ENCODE data around the gene SLC41A3. TPM values are rescaled to one million over a fixed set of nuclear protein-coding genes. Genes with fewer than 3 reads are reported as not detected.

The SLC41A3 gene
- total and polyA plus RNA-seq, 2 of the 8 experiments (the other 6 are each of a cell fraction or from before 2014, with no cell fraction given), result 30.2 to 56.4 TPM

DNA sequence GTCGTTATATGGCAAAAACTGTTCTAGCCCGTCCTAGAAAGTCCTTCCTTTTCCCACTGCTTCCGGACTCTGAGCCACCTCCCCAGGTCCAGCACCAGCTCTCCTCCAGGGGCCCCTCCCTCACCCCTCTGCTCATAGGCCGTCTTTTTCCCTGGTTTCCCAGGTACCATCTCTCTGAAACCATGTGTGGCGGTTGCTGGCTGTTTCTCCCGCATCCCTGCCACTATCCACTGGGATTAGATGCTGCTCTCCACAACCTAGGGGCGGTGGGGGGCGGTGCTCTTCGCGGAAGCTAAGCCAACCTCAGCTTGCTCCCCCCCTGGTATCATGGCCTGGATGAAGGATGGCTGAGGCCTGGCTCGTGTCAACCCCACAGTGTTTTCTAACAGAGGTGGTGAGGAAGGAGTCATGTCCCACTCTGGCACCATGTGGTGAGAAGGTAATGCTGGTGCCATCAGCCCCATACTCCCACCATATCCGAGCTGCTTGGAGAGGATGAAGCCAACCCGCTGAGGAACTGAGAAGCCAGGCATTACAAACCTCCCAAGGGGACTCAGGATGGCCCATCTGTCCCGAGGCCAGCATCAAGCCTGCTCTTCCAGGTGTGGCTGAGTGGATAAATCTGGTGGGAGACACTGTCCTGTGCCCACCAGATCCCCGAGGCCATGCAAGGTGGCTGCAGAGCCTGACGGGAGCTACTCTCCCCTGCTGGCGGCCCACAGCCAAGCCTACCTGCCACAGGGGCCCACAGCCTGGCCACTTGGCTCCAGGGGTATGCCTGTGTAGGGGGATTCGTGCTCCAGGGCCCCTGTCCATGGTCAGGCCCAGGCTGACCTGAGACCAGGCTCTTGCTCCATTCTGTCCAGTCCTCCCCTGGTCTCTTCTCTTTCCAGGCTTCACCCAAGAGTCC, 27.9 kb upstream of the SLC41A3 start:
- no peaks in the 10 kb centered on the region for H3K79me2 ChIP-seq (ENCODE audit: control insufficient read depth in 1 of 2, insufficient read depth in 2 of 2, low read length in 2 of 2)
- FAIRE-seq (no peak), DNase-seq (ENCODE audit: low read depth in 1 of 2, low spot score in 2 of 2) (peak in 1 of 2 experiments; percentile 37)
- no peak overlapping the region for H3K4me3 ChIP-seq (ENCODE audit: extremely low read depth in 1 of 4, insufficient read depth in 2 of 4, low read depth in 3 of 4, low read length in 4 of 4)
- POLR2A ChIA-PET (ENCODE audit: partially characterized antibody), result interaction anchor here (0.9 kb wide), 1 partner anchor 13 kb away, joined by 3 read pairs; no protein-coding TSS in a partner anchor
- no peak overlapping the region for H4K8ac ChIP-seq (ENCODE audit: extremely low read depth, insufficient read depth, low read length)
- H3K23ac ChIP-seq (ENCODE audit: insufficient read length), result no peak overlapping the region
- H2BK15ac ChIP-seq (ENCODE audit: low read length), result no peak overlapping the region
- no peak overlapping the region for H3K56ac ChIP-seq (replicated peaks; ENCODE audit: insufficient read length, low read depth, low read length)
- CTCF ChIA-PET (ENCODE audit: partially characterized antibody), result interaction anchor here (0.6 to 7.3 kb wide), 8 partner anchors 9 to 299 kb away, joined by 3 to 52 read pairs (median 4); no protein-coding TSS in a partner anchor
- no peak overlapping the region for H2AFZ ChIP-seq (ENCODE audit: low read length)
- no peaks in the 10 kb centered on the region for H3K9me3 ChIP-seq (ENCODE audit: insufficient read depth in 2 of 2, low read depth in 1 of 2, low read length in 1 of 2)
- no peak overlapping the region for H3K4ac ChIP-seq (replicated peaks; ENCODE audit: insufficient read length, low read depth, low read length)
- H3K27ac ChIP-seq (ENCODE audit: low read depth, low read length), result no peak overlapping the region
- H2BK12ac ChIP-seq (ENCODE audit: low read depth, low read length), result no peak overlapping the region
- no peak overlapping the region for H2BK5ac ChIP-seq (ENCODE audit: low read depth, low read length)
- H3K36me3 ChIP-seq (ENCODE audit: control insufficient read depth in 2 of 4, insufficient read depth in 4 of 4, low read length in 3 of 4), result no peaks in the 10 kb centered on the region
- no peak overlapping the region for H3K14ac ChIP-seq (ENCODE audit: insufficient read length)
- H4K91ac ChIP-seq (replicated peaks; ENCODE audit: insufficient read length, low read length), result no peak overlapping the region
- H3K23me2 ChIP-seq (ENCODE audit: low read depth, low read length), result no peaks in the 10 kb centered on the region
- H3K27me3 ChIP-seq (replicated peaks in 1 of 4; ENCODE audit: control insufficient read depth in 3 of 4, extremely low read depth in 1 of 4, insufficient read depth in 3 of 4, low read length in 3 of 4), result 0 out of 7 replicates have a peak, but pooled peaks cover 0 to 2% (median 0%) of the 10 kb centered on the region in 4 experiments
- H2BK20ac ChIP-seq (ENCODE audit: low read length), result no peak overlapping the region
- no peak overlapping the region for H4K5ac ChIP-seq (ENCODE audit: insufficient read length, low read depth, low read length)
- H3K4me2 ChIP-seq (ENCODE audit: insufficient read depth in 1 of 2, low read depth in 2 of 2, low read length in 2 of 2), result no peak overlapping the region
- H2BK120ac ChIP-seq (replicated peaks; ENCODE audit: low read depth, low read length), result no peak overlapping the region
- H3K4me1 ChIP-seq (replicated peaks in 1 of 4; ENCODE audit: control insufficient read depth in 3 of 4, insufficient read depth in 4 of 4, low read length in 3 of 4), result no peaks in the 10 kb centered on the region
- H3K18ac ChIP-seq (ENCODE audit: extremely low read depth, low read length), result no peak overlapping the region
- no peaks in the 10 kb centered on the region for H4K20me1 ChIP-seq (replicated peaks in 1 of 2; ENCODE audit: control insufficient read depth in 1 of 2, insufficient read depth in 2 of 2, low read length in 2 of 2)
- H2AK5ac ChIP-seq (ENCODE audit: low read depth, low read length), result no peak overlapping the region
- no peak overlapping the region for H3K9ac ChIP-seq (replicated peaks in 1 of 4; ENCODE audit: extremely low read depth in 1 of 4, low read depth in 3 of 4, low read length in 3 of 4)
- WGBS, 2 experiments (ENCODE audit: extremely low coverage in 1 of 2, insufficient coverage in 1 of 2, insufficient read length in 1 of 2, insufficient replicate concordance in 2 of 2, low coverage in 1 of 2, low lambda C conversion rate in 2 of 2, missing lambda C conversion rate in 1 of 2), result 92% methylated on average over 18 of the region's 18 CpGs; no CpG with 5 or more reads in 1 of the 2 experiments
- no peaks in the 10 kb centered on the region for H3K79me1 ChIP-seq (ENCODE audit: low read depth, low read length)
- TF ChIP-seq BACH1 (IDR thresholded peaks at IDR 0.05; ENCODE audit: low read length), result no peak
- TF ChIP-seq SAP30 (IDR thresholded peaks at IDR 0.05; ENCODE audit: insufficient read depth, insufficient replicate concordance, low read length), result no peak
- no peak for TF ChIP-seq TCF12 (IDR thresholded peaks at IDR 0.05; ENCODE audit: low read depth, low read length)
- TF ChIP-seq SIX5 (IDR thresholded peaks at IDR 0.05; ENCODE audit: low read depth, low read length), result no peak
- TF ChIP-seq SIRT6 (IDR thresholded peaks at IDR 0.05; ENCODE audit: low read length), result no peak
- TF ChIP-seq, protein P1, sequence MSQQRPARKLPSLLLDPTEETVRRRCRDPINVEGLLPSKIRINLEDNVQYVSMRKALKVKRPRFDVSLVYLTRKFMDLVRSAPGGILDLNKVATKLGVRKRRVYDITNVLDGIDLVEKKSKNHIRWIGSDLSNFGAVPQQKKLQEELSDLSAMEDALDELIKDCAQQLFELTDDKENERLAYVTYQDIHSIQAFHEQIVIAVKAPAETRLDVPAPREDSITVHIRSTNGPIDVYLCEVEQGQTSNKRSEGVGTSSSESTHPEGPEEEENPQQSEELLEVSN (IDR thresholded peaks at IDR 0.05), result no peak
- no peak for TF ChIP-seq BRCA1 (IDR thresholded peaks at IDR 0.05; ENCODE audit: low read depth, low read length)
- TF ChIP-seq ZNF274 (IDR thresholded peaks at IDR 0.05; ENCODE audit: borderline replicate concordance, extremely low read depth, low read length), result no peak
- TF ChIP-seq, protein P2, sequence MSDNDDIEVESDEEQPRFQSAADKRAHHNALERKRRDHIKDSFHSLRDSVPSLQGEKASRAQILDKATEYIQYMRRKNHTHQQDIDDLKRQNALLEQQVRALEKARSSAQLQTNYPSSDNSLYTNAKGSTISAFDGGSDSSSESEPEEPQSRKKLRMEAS (IDR thresholded peaks at IDR 0.05), result no peak
- no peak for TF ChIP-seq SP2 (IDR thresholded peaks at IDR 0.05; ENCODE audit: low read length)
- no peak for TF ChIP-seq EP300 (IDR thresholded peaks at IDR 0.05; ENCODE audit: borderline replicate concordance in 1 of 2, low read depth in 2 of 2, low read length in 2 of 2)
